Measurements from ENCODE around the gene OSCP1. TPM values are rescaled to one million over a fixed set of nuclear protein-coding genes. Genes with fewer than 3 reads are reported as not detected.

The OSCP1 gene
- total RNA-seq, 1 donor from 2014 or later, result 17.1 TPM

DNA sequence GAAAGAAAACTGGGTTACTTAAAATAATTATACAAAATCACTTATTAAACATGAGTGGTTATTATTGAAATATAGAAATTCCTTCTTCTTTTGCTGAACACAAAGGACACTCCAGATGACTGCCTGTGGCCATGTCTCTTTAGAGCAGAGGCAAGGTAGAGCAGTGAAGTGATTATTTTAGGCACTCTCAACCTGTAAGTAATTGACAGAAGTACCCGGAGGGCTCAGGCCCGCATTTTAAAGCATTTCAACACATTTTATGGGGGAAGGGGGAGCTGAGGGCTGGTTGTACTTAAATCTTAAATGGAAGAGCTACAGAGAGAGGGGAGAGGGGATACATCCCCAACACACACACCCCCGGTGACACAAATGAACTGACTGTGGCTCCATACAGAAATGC lies 10.2 kb downstream of the OSCP1 start:
- intact Hi-C loops (cut with DNase I), result no loop called here
- H3K9me3 ChIP-seq, result no peaks in the 10 kb centered on the region
- no peaks in the 10 kb centered on the region for H3K4me1 ChIP-seq
- ATAC-seq (peak in 1 of 2 donors; percentile 19), DNase-seq (no peak)
- H3K27me3 ChIP-seq (ENCODE audit: low read depth), result no peaks in the 10 kb centered on the region
- H3K4me3 ChIP-seq, result no peak overlapping the region
- H3K36me3 ChIP-seq, result peaks cover 17% of the 10 kb centered on the region
- TF ChIP-seq, protein P1, sequence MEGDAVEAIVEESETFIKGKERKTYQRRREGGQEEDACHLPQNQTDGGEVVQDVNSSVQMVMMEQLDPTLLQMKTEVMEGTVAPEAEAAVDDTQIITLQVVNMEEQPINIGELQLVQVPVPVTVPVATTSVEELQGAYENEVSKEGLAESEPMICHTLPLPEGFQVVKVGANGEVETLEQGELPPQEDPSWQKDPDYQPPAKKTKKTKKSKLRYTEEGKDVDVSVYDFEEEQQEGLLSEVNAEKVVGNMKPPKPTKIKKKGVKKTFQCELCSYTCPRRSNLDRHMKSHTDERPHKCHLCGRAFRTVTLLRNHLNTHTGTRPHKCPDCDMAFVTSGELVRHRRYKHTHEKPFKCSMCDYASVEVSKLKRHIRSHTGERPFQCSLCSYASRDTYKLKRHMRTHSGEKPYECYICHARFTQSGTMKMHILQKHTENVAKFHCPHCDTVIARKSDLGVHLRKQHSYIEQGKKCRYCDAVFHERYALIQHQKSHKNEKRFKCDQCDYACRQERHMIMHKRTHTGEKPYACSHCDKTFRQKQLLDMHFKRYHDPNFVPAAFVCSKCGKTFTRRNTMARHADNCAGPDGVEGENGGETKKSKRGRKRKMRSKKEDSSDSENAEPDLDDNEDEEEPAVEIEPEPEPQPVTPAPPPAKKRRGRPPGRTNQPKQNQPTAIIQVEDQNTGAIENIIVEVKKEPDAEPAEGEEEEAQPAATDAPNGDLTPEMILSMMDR (IDR thresholded peaks at IDR 0.05), result no peak
- no peak overlapping the region for H3K27ac ChIP-seq

DNA sequence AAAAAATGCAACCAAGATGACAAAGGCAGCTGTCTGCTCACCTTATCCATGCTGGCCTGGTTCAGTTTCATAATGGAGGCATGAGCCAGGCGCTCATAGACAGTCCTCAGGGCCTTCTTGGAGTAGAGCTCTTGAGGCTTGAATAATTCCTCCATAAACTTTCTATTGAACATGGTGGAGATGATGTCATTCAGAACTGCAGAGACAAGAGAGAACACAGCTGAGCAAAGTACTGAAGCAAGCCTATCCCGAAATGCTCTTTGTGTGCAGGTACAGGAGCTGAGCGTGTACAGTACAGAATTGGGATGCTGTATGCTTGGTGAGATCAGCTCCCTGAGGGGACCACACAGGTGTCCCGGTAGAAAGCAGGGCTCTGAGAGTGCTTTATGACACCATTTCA lies 11.5 kb downstream of the OSCP1 start:
- no peak for ATAC-seq
- DNase-seq, result no peak
- H3K27me3 ChIP-seq (ENCODE audit: low read depth), result no peaks in the 10 kb centered on the region
- peaks cover 17% of the 10 kb centered on the region for H3K36me3 ChIP-seq
- no peaks in the 10 kb centered on the region for H3K9me3 ChIP-seq
- intact Hi-C loops (cut with DNase I), result no loop called here
- TF ChIP-seq, protein P1 (IDR thresholded peaks at IDR 0.05), result no peak
- no peak overlapping the region for H3K4me3 ChIP-seq
- H3K4me1 ChIP-seq, result no peaks in the 10 kb centered on the region
- H3K27ac ChIP-seq, result no peak overlapping the region

DNA sequence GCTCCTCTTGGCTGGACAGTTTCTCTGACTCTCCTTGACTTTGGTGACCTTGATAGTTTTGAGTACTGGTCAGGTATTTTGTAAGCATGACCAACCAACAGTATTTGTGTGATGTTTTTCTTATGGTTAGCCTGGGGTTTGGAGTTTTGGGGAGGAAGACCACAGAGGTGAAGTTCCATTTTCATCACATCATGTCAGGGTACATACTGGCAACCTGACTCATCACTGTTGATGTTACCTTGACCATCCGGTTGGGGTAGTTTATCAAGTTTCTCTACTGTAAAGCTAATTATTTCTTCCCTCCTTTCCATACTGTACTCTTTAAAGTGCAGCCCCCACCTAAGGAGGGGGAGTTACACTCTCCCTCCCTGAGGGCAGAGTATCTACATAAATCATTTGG lies 13.4 kb downstream of the OSCP1 start:
- Histone ChIP-seq H3K27ac (no peak overlapping the region), H3K4me3 (no peak overlapping the region), H3K36me3 (peaks cover 24% of the 10 kb centered on the region), H3K9me3 (no peaks in the 10 kb centered on the region), H3K4me1 (no peaks in the 10 kb centered on the region), H3K27me3 (ENCODE audit: low read depth) (no peaks in the 10 kb centered on the region)
- no peak for DNase-seq
- no peak for ATAC-seq
- TF ChIP-seq, protein P1 (IDR thresholded peaks at IDR 0.05), result no peak
- intact Hi-C loops (cut with DNase I), result no loop called here

DNA sequence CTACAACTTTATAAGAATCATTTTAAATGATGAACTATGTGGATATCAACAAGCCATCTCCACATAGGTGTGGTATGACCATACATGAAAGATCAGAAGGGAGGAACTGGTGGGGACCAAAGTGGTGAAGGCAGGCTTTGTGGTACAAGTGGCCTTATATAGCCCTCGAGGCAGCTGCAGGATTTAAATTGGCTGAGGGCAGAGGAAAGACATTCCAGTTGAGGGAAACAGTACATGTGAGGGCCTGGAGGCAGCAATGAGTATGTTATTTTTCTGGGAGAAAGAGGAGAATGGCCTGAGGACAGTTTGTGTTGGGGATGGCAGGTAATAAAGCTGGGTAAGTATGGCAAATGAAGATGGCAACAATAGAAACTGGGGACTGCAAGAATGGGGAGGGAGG lies 17.1 kb downstream of the OSCP1 start:
- no peaks in the 10 kb centered on the region for H3K27me3 ChIP-seq (ENCODE audit: low read depth)
- peaks cover 22% of the 10 kb centered on the region for H3K36me3 ChIP-seq
- intact Hi-C loops (cut with DNase I), result no loop called here
- no peak overlapping the region for H3K4me3 ChIP-seq
- H3K4me1 ChIP-seq, result no peaks in the 10 kb centered on the region
- no peaks in the 10 kb centered on the region for H3K9me3 ChIP-seq
- DNase-seq (no peak), ATAC-seq (no peak)
- H3K27ac ChIP-seq, result no peak overlapping the region
- TF ChIP-seq, protein P1 (IDR thresholded peaks at IDR 0.05), result no peak

DNA sequence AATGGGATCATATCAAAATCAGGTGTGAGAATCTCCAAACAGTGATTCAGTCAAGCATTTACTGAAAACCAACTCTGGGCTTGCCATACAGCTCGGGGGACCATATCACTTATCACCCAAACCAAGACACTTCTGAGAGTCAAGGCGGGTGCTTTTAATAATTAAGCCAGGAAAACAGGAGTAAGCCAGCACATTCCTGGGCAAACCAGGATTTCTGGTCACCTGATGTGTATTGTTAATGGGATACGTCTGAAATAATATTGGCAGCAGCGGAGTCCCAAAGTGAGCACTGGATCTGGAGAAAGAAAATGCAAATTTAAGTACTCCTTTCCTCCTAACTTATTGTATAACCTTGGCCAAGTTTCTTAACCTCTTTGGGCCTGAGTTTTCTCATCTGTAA lies 17.6 kb downstream of the OSCP1 start:
- Histone ChIP-seq H3K27ac (no peak overlapping the region), H3K36me3 (peaks cover 18% of the 10 kb centered on the region), H3K9me3 (no peaks in the 10 kb centered on the region), H3K27me3 (ENCODE audit: low read depth) (no peaks in the 10 kb centered on the region), H3K4me3 (no peak overlapping the region), H3K4me1 (no peaks in the 10 kb centered on the region)
- intact Hi-C loops (cut with DNase I), result no loop called here
- DNase-seq (no peak), ATAC-seq (peak; percentile 13 to 47)
- TF ChIP-seq, protein P1 (IDR thresholded peaks at IDR 0.05), result no peak

DNA sequence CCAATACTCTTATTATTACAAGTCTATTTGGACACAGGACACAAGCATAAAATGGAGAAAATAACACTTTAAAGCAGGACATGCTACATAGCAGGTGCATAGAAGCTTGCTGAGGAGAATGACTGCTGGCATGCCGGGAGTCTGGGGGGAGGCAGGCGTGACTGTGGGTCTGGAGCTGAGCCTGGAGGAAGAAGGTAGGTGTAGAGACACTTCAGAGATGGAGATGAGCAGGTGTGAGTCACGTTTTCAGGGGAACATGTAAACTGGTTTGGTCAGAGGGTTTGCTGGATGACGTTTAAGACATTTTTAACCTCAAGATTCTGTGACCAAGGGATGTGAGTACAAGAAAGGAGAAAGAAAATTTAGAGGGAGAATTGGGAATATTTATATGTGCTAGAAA lies 24.5 kb downstream of the OSCP1 start:
- intact Hi-C loops (cut with DNase I), result no loop called here
- Histone ChIP-seq H3K4me3 (no peak overlapping the region), H3K36me3 (peaks cover 34% of the 10 kb centered on the region), H3K27ac (no peak overlapping the region), H3K4me1 (peaks cover under 1% of the 10 kb centered on the region), H3K27me3 (ENCODE audit: low read depth) (no peaks in the 10 kb centered on the region), H3K9me3 (no peaks in the 10 kb centered on the region)
- no peak for ATAC-seq
- DNase-seq, result no peak
- TF ChIP-seq, protein P1 (IDR thresholded peaks at IDR 0.05), result no peak
